ENCODE data around the gene EIF2D. TPM values are rescaled to one million over a fixed set of nuclear protein-coding genes. Genes with fewer than 3 reads are reported as not detected.

EIF2D gene
- total and polyA plus RNA-seq, 2 of the 8 experiments (the other 6 are each of a cell fraction or from before 2014, with no cell fraction given), result 36.1 to 37.1 TPM

DNA sequence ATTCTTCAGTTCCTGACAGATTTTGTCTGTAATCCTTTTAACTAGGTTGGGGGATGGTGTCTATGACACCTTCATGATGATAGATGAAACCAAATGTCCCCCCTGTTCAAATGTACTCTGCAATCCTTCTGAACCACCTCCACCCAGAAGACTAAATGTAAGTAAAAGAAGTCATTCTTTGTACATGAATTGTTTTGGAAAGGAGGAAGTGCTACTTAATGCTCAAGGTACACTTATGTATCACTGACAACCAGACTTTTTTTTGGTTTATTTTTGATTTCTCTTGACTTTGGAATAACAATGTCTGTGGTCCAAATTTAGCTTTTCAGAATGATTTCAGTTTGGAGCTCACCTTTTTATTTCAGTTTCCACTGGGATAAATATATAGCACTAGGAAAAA is 25.3 kb upstream of the EIF2D start:
- no peak overlapping the region for H3K9ac ChIP-seq (replicated peaks in 1 of 4; ENCODE audit: extremely low read depth in 1 of 4, low read depth in 3 of 4, low read length in 3 of 4)
- no peak overlapping the region for H2BK5ac ChIP-seq (ENCODE audit: low read depth, low read length)
- H3K18ac ChIP-seq (ENCODE audit: extremely low read depth, low read length), result no peak overlapping the region
- peaks cover 0 to 10% (median 4%) of the 10 kb centered on the region in 4 experiments; a peak in 4 of 7 replicates for H3K4me1 ChIP-seq (replicated peaks in 1 of 4; ENCODE audit: control insufficient read depth in 3 of 4, insufficient read depth in 4 of 4, low read length in 3 of 4)
- no peak overlapping the region for H2BK12ac ChIP-seq (ENCODE audit: low read depth, low read length)
- H3K4me3 ChIP-seq (ENCODE audit: extremely low read depth in 1 of 4, insufficient read depth in 2 of 4, low read depth in 3 of 4, low read length in 4 of 4), result no peak overlapping the region
- no peak overlapping the region for H2AK5ac ChIP-seq (ENCODE audit: low read depth, low read length)
- H2AFZ ChIP-seq (ENCODE audit: low read length), result no peak overlapping the region
- H3K23me2 ChIP-seq (ENCODE audit: low read depth, low read length), result peaks cover 8% of the 10 kb centered on the region; the same call in 1 of the 2 replicates
- no peak for FAIRE-seq
- no peak overlapping the region for H4K8ac ChIP-seq (ENCODE audit: extremely low read depth, insufficient read depth, low read length)
- H3K4me2 ChIP-seq (ENCODE audit: insufficient read depth in 1 of 2, low read depth in 2 of 2, low read length in 2 of 2), result no peak overlapping the region
- H3K4ac ChIP-seq (replicated peaks; ENCODE audit: insufficient read length, low read depth, low read length), result no peak overlapping the region
- no peaks in the 10 kb centered on the region for H3K9me3 ChIP-seq (ENCODE audit: insufficient read depth in 2 of 2, low read depth in 1 of 2, low read length in 1 of 2)
- ChIA-PET POLR2A (ENCODE audit: partially characterized antibody) (interaction anchor here (0.8 kb wide), 1 partner anchor 26 kb away, joined by 3 read pairs; no protein-coding TSS in a partner anchor), CTCF (ENCODE audit: partially characterized antibody) (interaction anchor here (0.8 to 19.2 kb wide), 5 partner anchors 10 to 1344 kb away, joined by 3 to 666 read pairs (median 4); no protein-coding TSS in a partner anchor)
- H4K91ac ChIP-seq (replicated peaks; ENCODE audit: insufficient read length, low read length), result no peak overlapping the region
- no peak overlapping the region for H3K23ac ChIP-seq (ENCODE audit: insufficient read length)
- H3K79me1 ChIP-seq (ENCODE audit: low read depth, low read length), result no peaks in the 10 kb centered on the region
- H2BK20ac ChIP-seq (ENCODE audit: low read length), result no peak overlapping the region
- TF ChIP-seq GTF2F1 (IDR thresholded peaks at IDR 0.05; ENCODE audit: borderline replicate concordance, low read depth, low read length) (no peak), TAF7 (optimal IDR thresholded peaks at IDR 0.05; ENCODE audit: borderline replicate concordance, low read depth, low read length) (no peak), NANOG (IDR thresholded peaks at IDR 0.05; ENCODE audit: insufficient read depth, low read depth, low read length, poor library complexity, severe bottlenecking) (no peak), PHF8 (conservative IDR thresholded peaks at IDR 0.05; ENCODE audit: low read depth, low read length) (no peak), CBX8 (IDR thresholded peaks at IDR 0.05; ENCODE audit: borderline replicate concordance, low read depth, low read length) (no peak), TEAD4 (IDR thresholded peaks at IDR 0.05; ENCODE audit: low read depth, low read length) (no peak)
- TF ChIP-seq, protein P1, sequence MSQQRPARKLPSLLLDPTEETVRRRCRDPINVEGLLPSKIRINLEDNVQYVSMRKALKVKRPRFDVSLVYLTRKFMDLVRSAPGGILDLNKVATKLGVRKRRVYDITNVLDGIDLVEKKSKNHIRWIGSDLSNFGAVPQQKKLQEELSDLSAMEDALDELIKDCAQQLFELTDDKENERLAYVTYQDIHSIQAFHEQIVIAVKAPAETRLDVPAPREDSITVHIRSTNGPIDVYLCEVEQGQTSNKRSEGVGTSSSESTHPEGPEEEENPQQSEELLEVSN (IDR thresholded peaks at IDR 0.05), result no peak
- no peaks in the 10 kb centered on the region for H3K36me3 ChIP-seq (ENCODE audit: control insufficient read depth in 2 of 4, insufficient read depth in 4 of 4, low read length in 3 of 4)
- no peaks in the 10 kb centered on the region for H3K79me2 ChIP-seq (ENCODE audit: control insufficient read depth in 1 of 2, insufficient read depth in 2 of 2, low read length in 2 of 2)
- H2BK120ac ChIP-seq (replicated peaks; ENCODE audit: low read depth, low read length), result no peak overlapping the region
- no peak overlapping the region for H4K5ac ChIP-seq (ENCODE audit: insufficient read length, low read depth, low read length)
- H3K27me3 ChIP-seq (replicated peaks in 1 of 4; ENCODE audit: control insufficient read depth in 3 of 4, extremely low read depth in 1 of 4, insufficient read depth in 3 of 4, low read length in 3 of 4), result peaks cover 0 to 4% (median 0%) of the 10 kb centered on the region in 4 experiments; a peak in 2 of 7 replicates
- H2BK15ac ChIP-seq (ENCODE audit: low read length), result no peak overlapping the region
- no peak for DNase-seq (ENCODE audit: low read depth in 1 of 2, low spot score in 2 of 2)
- no peak overlapping the region for H3K56ac ChIP-seq (replicated peaks; ENCODE audit: insufficient read length, low read depth, low read length)
- H3K14ac ChIP-seq (ENCODE audit: insufficient read length), result no peak overlapping the region
- no peaks in the 10 kb centered on the region for H4K20me1 ChIP-seq (replicated peaks in 1 of 2; ENCODE audit: control insufficient read depth in 1 of 2, insufficient read depth in 2 of 2, low read length in 2 of 2)
- no peak overlapping the region for H3K27ac ChIP-seq (ENCODE audit: low read depth, low read length)

All from H1 (cell line).